ENCODE measurements around the gene LY6G5C. TPM values are rescaled to one million over a fixed set of nuclear protein-coding genes. Genes with fewer than 3 reads are reported as not detected.

LY6G5C gene
- total RNA-seq, 1 experiment from 2014 or later = not detected

DNA sequence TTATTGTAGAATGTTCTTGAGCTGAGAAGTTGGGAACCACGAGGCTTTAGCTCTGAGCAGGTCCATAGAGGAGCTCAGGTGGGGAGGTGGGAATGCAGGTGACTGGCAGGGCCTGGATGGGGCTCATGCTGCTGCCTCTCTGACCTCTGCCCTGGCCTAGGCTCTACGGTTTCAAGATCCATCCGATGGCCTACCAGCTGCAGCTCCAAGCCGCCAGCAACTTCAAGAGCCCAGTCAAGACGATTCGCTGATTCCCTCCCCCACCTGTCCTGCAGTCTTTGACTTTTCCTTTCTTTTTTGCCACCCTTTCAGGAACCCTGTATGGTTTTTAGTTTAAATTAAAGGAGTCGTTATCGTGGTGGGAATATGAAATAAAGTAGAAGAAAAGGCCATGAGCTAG, 11.2 kb downstream of the LY6G5C start, which contains the start of gene LY6G5B:
Gene LY6G5B, plus strand, starts transcription at position 301 of the 400 bp plus-strand sequence. CDS start 975 bp downstream, outside the sequence.
- in situ Hi-C loops (cut with HindIII; ENCODE audit: low pct_unique_long_range_greater_than_20kb, low sequenced_read_pairs) = no loop called here
- DNase-seq (ENCODE audit: low read depth, low spot score) = no peak

- DNase-seq (ENCODE audit: low read depth, low spot score) = no peak
- in situ Hi-C loops (cut with HindIII; ENCODE audit: low pct_unique_long_range_greater_than_20kb, low sequenced_read_pairs) = no loop called here
Observed at GRCh38 chr6:31666337-31666965, 14.4 kb downstream of the LY6G5C start.

GRCh38 chr6:31665501-31666336, 15.1 kb downstream of the LY6G5C start, which contains the start of gene CSNK2B:
Gene CSNK2B (plus strand): TSS chr6:31666080. CDS start chr6:31666832, 752 bp downstream.
- in situ Hi-C loops (cut with HindIII; ENCODE audit: low pct_unique_long_range_greater_than_20kb, low sequenced_read_pairs) = no loop called here
- DNase-seq (ENCODE audit: low read depth, low spot score) = peak; percentile 98

- in situ Hi-C loops (cut with HindIII; ENCODE audit: low pct_unique_long_range_greater_than_20kb, low sequenced_read_pairs) = no loop called here
- peak; percentile 93 for DNase-seq (ENCODE audit: low read depth, low spot score)
Observed at GRCh38 chr6:31664790-31665500, 15.9 kb downstream of the LY6G5C start, which contains the start of gene GPANK1. Gene GPANK1 (minus strand): TSS chr6:31664997. CDS start chr6:31664478, 519 bp downstream.

DNA sequence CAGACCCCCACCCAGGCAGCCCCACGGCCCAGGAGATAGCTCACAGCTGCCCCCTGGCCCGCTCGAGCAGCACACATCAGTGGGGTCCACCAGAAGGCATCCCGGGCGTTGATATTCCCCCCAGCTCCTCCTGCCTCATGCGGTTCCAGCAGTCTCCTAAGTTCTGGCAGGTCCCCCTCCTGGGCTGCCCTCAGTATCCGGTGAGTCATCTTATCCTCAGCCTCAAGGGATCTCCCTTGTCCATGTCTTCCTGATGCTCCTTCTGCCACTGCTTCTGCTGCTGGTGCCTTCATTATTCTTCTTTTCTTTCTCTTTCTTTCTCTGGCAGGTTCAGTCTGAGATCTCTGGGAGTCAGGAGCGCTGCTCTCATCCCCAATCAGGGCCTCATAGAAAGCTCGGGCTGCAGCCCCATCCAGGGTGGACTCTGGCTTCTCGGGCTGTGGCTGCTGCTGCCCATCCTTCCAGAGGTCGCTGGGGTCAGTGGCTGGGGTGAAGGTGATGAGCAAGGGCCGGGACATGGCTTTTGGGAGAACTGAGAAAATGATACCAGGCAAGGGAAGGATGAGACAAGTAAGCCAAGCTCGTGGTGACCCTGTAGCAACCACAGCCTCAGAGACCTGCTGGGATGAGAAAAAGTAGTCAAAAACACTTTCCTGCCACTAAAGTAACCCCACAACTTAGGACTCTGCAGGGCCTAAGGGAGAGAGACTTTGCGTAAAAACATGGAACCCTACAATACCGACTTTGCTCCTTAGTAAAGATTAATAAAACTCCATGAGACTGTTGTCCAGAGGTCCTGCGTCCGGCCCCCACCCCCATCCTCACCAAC, 16.7 kb downstream of the LY6G5C start:
- peak; percentile 45 for DNase-seq (ENCODE audit: low read depth, low spot score)
- in situ Hi-C loops (cut with HindIII; ENCODE audit: low pct_unique_long_range_greater_than_20kb, low sequenced_read_pairs) = no loop called here

GRCh38 chr6:31663126-31663960, 17.5 kb downstream of the LY6G5C start:
- DNase-seq (ENCODE audit: low read depth, low spot score) = no peak
- in situ Hi-C loops (cut with HindIII; ENCODE audit: low pct_unique_long_range_greater_than_20kb, low sequenced_read_pairs) = no loop called here

GRCh38 chr6:31662124-31662723, 18.6 kb downstream of the LY6G5C start:
- in situ Hi-C loops (cut with HindIII; ENCODE audit: low pct_unique_long_range_greater_than_20kb, low sequenced_read_pairs) = no loop called here
- DNase-seq (ENCODE audit: low read depth, low spot score) = no peak

GRCh38 chr6:31661262-31662123, 19.4 kb downstream of the LY6G5C start:
- in situ Hi-C loops (cut with HindIII; ENCODE audit: low pct_unique_long_range_greater_than_20kb, low sequenced_read_pairs) = no loop called here
- DNase-seq (ENCODE audit: low read depth, low spot score) = no peak

- peak; percentile 73 for DNase-seq (ENCODE audit: low read depth, low spot score)
- in situ Hi-C loops (cut with HindIII; ENCODE audit: low pct_unique_long_range_greater_than_20kb, low sequenced_read_pairs) = no loop called here
Observed at GRCh38 chr6:31660381-31661261, 20.2 kb downstream of the LY6G5C start, which contains the start of gene C6orf47. Gene C6orf47 (minus strand): TSS chr6:31660778. CDS start chr6:31659947, 831 bp downstream.

- in situ Hi-C loops (cut with HindIII; ENCODE audit: low pct_unique_long_range_greater_than_20kb, low sequenced_read_pairs) = no loop called here
- DNase-seq (ENCODE audit: low read depth, low spot score) = no peak
Observed at GRCh38 chr6:31659649-31660380, 21.1 kb downstream of the LY6G5C start.

DNA sequence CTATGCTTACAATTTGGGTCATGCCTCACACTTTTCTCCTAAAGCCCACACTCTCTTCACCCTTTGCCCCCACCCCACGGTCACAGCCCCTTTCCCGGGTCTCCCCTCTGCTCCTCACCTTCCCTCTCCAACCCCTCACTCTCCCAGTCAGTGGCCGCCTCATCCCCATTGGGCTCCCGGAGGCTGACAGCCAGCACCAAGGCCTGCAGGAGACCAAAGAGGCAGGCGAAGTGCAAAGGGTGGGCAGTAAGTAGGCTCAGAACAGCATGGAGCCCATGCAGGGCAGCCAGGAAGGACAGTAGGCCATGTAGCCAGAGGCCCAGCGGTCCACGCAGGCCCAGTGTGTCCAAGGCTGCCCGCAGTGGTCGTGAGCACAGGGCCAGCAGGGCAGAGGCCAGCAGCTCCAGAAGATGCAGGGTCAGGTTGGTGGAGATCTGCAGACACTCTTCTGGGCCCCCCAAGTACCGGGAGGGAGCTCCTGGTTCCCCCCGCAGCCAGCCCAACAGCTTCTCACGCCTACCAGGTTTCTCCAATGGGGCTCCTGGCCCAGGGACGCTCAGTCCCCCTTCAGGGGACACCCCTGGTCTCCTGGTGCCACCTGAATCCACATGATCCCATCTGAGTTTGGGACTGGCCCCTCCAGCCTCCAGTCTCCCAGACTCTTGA, 21.8 kb downstream of the LY6G5C start:
- no peak for DNase-seq (ENCODE audit: low read depth, low spot score)
- in situ Hi-C loops (cut with HindIII; ENCODE audit: low pct_unique_long_range_greater_than_20kb, low sequenced_read_pairs) = no loop called here

DNA sequence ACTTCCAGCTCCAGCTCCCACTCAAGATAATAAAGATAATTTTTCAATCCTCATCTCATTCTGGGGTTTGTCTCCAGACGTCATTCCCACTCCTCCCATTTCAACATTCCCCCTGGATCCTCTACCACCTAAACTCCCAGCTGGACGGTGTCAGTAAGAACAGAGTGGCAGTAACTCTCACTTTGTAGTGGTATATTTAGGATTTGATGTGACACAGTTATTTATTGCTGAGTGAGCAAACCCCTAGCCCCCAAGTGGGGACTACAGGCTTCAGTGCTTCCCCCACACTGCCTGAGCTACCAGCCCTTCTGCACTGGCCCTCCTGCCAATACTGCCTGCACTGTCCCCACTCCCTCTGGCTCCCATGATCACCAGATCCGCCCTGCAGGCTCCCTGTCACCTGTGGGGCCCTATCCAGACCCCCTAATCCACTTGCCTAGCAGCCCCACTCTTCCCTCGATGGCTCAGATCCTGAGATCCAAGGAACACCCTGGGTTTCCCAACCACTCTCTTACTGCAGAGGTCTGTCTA, 22.6 kb downstream of the LY6G5C start:
- no peak for DNase-seq (ENCODE audit: low read depth, low spot score)
- in situ Hi-C loops (cut with HindIII; ENCODE audit: low pct_unique_long_range_greater_than_20kb, low sequenced_read_pairs) = no loop called here

Measured in SK-MEL-5 (cell line).